ENCODE measurements around the gene IFNA17. TPM values are rescaled to one million over a fixed set of nuclear protein-coding genes. Genes with fewer than 3 reads are reported as not detected.
"Not testable (repeated sequence)": the region's sequence is repeated elsewhere in the genome, so short reads cannot be mapped to it uniquely, and the experiment has no call there.

The IFNA17 gene
- polyA plus RNA-seq, 1 donor from 2014 or later, result not detected

DNA sequence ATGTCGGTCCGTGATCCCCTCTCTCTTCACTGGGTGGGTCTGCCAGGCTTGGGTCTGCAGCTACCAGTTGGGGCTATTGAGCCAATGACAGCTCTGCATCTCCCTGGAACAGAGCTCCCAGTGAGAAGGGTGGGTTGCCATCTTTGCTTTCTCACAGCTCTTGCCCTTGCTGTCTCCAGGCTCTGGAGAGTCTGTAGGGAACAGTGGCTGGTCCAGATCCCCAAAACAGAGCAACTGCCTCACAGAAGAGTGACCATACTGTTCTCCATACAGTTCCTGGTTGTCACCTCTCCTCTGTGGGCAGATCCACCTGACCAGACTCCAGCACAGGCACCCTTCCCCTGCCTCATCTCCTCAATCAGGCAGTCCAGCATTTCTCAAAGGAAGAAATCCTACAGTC lies 5.2 kb upstream of the IFNA17 start:
- no peak for TF ChIP-seq TAF1 (IDR thresholded peaks at IDR 0.05; ENCODE audit: low read depth)
- TF ChIP-seq MXI1 (conservative IDR thresholded peaks at IDR 0.05; ENCODE audit: poor library complexity, severe bottlenecking), result no peak
- TF ChIP-seq, protein P1, sequence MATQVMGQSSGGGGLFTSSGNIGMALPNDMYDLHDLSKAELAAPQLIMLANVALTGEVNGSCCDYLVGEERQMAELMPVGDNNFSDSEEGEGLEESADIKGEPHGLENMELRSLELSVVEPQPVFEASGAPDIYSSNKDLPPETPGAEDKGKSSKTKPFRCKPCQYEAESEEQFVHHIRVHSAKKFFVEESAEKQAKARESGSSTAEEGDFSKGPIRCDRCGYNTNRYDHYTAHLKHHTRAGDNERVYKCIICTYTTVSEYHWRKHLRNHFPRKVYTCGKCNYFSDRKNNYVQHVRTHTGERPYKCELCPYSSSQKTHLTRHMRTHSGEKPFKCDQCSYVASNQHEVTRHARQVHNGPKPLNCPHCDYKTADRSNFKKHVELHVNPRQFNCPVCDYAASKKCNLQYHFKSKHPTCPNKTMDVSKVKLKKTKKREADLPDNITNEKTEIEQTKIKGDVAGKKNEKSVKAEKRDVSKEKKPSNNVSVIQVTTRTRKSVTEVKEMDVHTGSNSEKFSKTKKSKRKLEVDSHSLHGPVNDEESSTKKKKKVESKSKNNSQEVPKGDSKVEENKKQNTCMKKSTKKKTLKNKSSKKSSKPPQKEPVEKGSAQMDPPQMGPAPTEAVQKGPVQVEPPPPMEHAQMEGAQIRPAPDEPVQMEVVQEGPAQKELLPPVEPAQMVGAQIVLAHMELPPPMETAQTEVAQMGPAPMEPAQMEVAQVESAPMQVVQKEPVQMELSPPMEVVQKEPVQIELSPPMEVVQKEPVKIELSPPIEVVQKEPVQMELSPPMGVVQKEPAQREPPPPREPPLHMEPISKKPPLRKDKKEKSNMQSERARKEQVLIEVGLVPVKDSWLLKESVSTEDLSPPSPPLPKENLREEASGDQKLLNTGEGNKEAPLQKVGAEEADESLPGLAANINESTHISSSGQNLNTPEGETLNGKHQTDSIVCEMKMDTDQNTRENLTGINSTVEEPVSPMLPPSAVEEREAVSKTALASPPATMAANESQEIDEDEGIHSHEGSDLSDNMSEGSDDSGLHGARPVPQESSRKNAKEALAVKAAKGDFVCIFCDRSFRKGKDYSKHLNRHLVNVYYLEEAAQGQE (IDR thresholded peaks at IDR 0.05; ENCODE audit: borderline replicate concordance), result no peak
- no peak for TF ChIP-seq POLR2AphosphoS5 (IDR thresholded peaks at IDR 0.05)
- no peak for TF ChIP-seq EZH2 (IDR thresholded peaks at IDR 0.05; ENCODE audit: borderline replicate concordance, insufficient read depth, low read length, poor library complexity, severe bottlenecking)
- no peak for TF ChIP-seq EP300 (conservative IDR thresholded peaks at IDR 0.05; ENCODE audit: poor library complexity, severe bottlenecking)
- TF ChIP-seq, protein P2, sequence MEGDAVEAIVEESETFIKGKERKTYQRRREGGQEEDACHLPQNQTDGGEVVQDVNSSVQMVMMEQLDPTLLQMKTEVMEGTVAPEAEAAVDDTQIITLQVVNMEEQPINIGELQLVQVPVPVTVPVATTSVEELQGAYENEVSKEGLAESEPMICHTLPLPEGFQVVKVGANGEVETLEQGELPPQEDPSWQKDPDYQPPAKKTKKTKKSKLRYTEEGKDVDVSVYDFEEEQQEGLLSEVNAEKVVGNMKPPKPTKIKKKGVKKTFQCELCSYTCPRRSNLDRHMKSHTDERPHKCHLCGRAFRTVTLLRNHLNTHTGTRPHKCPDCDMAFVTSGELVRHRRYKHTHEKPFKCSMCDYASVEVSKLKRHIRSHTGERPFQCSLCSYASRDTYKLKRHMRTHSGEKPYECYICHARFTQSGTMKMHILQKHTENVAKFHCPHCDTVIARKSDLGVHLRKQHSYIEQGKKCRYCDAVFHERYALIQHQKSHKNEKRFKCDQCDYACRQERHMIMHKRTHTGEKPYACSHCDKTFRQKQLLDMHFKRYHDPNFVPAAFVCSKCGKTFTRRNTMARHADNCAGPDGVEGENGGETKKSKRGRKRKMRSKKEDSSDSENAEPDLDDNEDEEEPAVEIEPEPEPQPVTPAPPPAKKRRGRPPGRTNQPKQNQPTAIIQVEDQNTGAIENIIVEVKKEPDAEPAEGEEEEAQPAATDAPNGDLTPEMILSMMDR (IDR thresholded peaks at IDR 0.05; ENCODE audit: poor library complexity, severe bottlenecking), result no peak
- TF ChIP-seq RAD21 (conservative IDR thresholded peaks at IDR 0.05), result no peak
- TF ChIP-seq SMC3 (conservative IDR thresholded peaks at IDR 0.05; ENCODE audit: poor library complexity), result no peak
- Histone ChIP-seq H3K79me2 (replicated peaks; ENCODE audit: insufficient read depth, low read length) (no peaks in the 10 kb centered on the region), H3K4me3 (ENCODE audit: low read length) (no peak overlapping the region), H3K27me3 (ENCODE audit: insufficient read depth, low read depth, low read length) (no peaks in the 10 kb centered on the region), H3K9me2 (ENCODE audit: insufficient read depth, low read length) (no peaks in the 10 kb centered on the region), H3K36me3 (ENCODE audit: insufficient read depth, low read length) (no peaks in the 10 kb centered on the region), H2AFZ (ENCODE audit: low read depth, low read length) (no peak overlapping the region), H3F3A (ENCODE audit: insufficient read depth, low read length, poor library complexity, severe bottlenecking) (no peaks in the 10 kb centered on the region), H3K9me3 (ENCODE audit: low read length) (no peaks in the 10 kb centered on the region), H3K27ac (ENCODE audit: low read length) (no peak overlapping the region), H3K9ac (ENCODE audit: low read length) (no peak overlapping the region), H4K20me1 (ENCODE audit: insufficient read depth) (no peaks in the 10 kb centered on the region), H3K4me2 (ENCODE audit: low read length) (no peak overlapping the region)

DNA sequence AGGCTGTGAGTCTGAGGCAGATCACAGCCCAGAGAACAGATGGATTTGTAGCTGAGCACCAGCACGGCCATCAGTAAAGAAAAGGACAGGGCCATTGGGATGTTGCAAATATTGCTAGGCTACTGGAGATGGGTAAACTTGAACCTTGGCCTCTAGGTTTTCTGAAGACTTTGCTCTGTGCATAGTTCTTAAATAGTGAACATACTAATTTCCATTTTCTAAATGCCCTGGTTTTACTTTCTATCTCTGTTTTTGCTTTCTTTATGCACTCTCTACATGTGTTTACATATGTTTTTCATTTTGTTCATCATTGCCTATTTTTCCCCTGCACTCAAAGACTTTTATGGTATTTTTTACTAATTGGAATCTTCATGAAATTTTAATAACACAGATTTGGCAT lies 10.8 kb downstream of the IFNA17 start, which contains the start of gene IFNA16:
TSS of gene IFNA16 (minus strand) at position 101 of the 400 bp plus-strand sequence. CDS start at position 95, 6 bp downstream.
- H3K9me3 ChIP-seq (ENCODE audit: low read length); H3K4me2 ChIP-seq (ENCODE audit: low read length); H4K20me1 ChIP-seq (ENCODE audit: insufficient read depth); H3K27ac ChIP-seq (ENCODE audit: low read length); H3K9ac ChIP-seq (ENCODE audit: low read length); H2AFZ ChIP-seq (ENCODE audit: low read depth, low read length); H3K79me2 ChIP-seq (replicated peaks; ENCODE audit: insufficient read depth, low read length); H3K36me3 ChIP-seq (ENCODE audit: insufficient read depth, low read length); H3K4me3 ChIP-seq (ENCODE audit: low read length); H3F3A ChIP-seq (ENCODE audit: insufficient read depth, low read length, poor library complexity, severe bottlenecking); H3K9me2 ChIP-seq (ENCODE audit: insufficient read depth, low read length); H3K27me3 ChIP-seq (ENCODE audit: insufficient read depth, low read depth, low read length): not testable (repeated sequence)

DNA sequence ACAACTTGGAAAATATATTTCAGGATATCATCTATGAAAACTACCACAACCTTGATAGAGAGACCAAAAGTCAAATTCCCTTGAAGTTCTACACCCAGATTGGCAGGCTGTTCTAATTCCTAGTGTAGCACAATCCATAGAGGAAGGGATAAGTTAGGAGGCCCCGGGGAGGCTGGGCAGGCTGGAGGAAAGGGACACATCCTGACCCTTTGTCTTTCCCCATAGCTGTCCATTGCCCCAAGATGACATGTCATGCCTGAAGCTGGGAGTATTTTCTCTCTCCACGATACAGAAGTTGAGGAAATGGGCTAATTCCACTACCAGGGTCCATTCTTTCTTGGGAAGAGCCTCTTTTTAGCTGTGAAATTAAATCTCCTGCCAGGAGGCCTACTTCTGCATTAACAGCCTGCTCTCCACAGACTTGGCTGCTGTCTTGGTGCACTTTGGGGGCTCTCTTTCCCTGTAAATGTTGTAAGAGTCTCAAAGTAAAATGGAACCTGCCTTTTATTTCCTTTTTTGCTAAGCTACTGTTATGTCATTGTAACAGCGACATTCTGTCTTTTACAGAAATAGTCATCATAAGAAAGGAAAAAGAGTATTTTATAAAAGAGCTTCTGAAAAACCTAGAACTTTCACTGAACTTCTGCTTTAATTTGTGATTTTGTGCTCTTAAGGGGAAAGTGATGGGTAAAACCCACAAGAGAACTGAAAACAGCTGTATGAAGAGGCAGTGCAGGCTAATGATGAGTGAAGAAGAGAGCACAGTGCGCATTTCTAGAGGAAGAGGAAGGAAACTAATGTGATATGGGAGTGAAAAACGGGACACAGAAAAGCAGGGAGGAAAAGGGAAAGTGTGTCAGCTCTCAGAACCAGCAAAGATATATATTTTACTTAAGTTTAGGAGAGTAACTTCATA lies 14.4 kb downstream of the IFNA17 start:
- not testable (repeated sequence) for H3K36me3 ChIP-seq (ENCODE audit: insufficient read depth, low read length); H3K4me2 ChIP-seq (ENCODE audit: low read length); H3K9me2 ChIP-seq (ENCODE audit: insufficient read depth, low read length); H3K9me3 ChIP-seq (ENCODE audit: low read length); H3K4me3 ChIP-seq (ENCODE audit: low read length); H3F3A ChIP-seq (ENCODE audit: insufficient read depth, low read length, poor library complexity, severe bottlenecking); H3K27ac ChIP-seq (ENCODE audit: low read length); H3K27me3 ChIP-seq (ENCODE audit: insufficient read depth, low read depth, low read length); H2AFZ ChIP-seq (ENCODE audit: low read depth, low read length); H3K79me2 ChIP-seq (replicated peaks; ENCODE audit: insufficient read depth, low read length); H4K20me1 ChIP-seq (ENCODE audit: insufficient read depth); H3K9ac ChIP-seq (ENCODE audit: low read length)

DNA sequence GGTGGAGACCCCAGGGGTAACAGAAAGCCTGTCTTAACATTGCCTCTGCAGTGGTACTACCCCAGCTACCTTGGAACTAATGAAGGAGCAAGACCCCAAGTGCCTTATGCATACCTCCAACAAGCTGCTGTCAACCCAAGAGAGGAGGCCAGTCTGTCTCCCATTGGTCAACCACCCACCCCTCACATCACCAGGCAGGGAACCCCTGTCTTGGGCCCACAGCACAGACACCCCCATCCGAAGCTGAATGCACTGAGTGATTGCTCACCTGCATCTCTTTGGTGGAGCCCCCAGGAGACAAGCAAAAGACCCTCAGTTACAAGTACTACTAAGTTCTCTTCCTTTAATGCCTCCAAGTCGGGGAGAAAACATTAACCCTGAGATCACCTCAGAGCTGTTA lies 15.9 kb downstream of the IFNA17 start:
- not testable (repeated sequence) for H3K27ac ChIP-seq (ENCODE audit: low read length); H4K20me1 ChIP-seq (ENCODE audit: insufficient read depth); H3K9me3 ChIP-seq (ENCODE audit: low read length); H3K36me3 ChIP-seq (ENCODE audit: insufficient read depth, low read length); H2AFZ ChIP-seq (ENCODE audit: low read depth, low read length); H3K4me2 ChIP-seq (ENCODE audit: low read length); H3K9ac ChIP-seq (ENCODE audit: low read length); H3K79me2 ChIP-seq (replicated peaks; ENCODE audit: insufficient read depth, low read length); H3K27me3 ChIP-seq (ENCODE audit: insufficient read depth, low read depth, low read length); H3K4me3 ChIP-seq (ENCODE audit: low read length); H3F3A ChIP-seq (ENCODE audit: insufficient read depth, low read length, poor library complexity, severe bottlenecking); H3K9me2 ChIP-seq (ENCODE audit: insufficient read depth, low read length)

DNA sequence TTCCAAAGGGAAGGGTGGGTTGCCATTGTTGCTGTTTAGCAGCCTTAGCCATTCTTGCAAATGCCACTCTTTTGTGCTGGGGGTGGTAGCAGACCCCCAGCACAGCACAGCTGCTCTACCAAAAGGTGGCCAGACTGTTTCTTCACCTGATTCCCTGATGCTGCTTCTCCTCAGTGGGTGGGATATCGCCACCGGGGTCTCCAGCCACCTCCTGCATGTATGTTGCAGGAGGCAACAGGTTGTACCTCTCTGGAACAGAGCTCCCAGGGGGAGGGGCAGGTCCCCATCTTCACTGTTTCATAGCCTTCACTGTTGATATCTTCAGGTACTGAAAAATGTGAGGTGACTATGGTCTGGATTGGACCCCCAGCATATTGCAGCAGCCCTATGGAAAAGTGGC lies 17.2 kb downstream of the IFNA17 start:
- H3K9ac ChIP-seq (ENCODE audit: low read length); H3K36me3 ChIP-seq (ENCODE audit: insufficient read depth, low read length); H3K27me3 ChIP-seq (ENCODE audit: insufficient read depth, low read depth, low read length); H3K9me3 ChIP-seq (ENCODE audit: low read length); H3K4me3 ChIP-seq (ENCODE audit: low read length); H3K9me2 ChIP-seq (ENCODE audit: insufficient read depth, low read length); H3F3A ChIP-seq (ENCODE audit: insufficient read depth, low read length, poor library complexity, severe bottlenecking); H2AFZ ChIP-seq (ENCODE audit: low read depth, low read length); H3K79me2 ChIP-seq (replicated peaks; ENCODE audit: insufficient read depth, low read length); H3K27ac ChIP-seq (ENCODE audit: low read length); H3K4me2 ChIP-seq (ENCODE audit: low read length); H4K20me1 ChIP-seq (ENCODE audit: insufficient read depth): not testable (repeated sequence)

Data from neural cell (in vitro differentiated cells).